HFFc6 (cell line): ENCODE measurements around the gene SNRNP40. TPM values are rescaled to one million over a fixed set of nuclear protein-coding genes. Genes with fewer than 3 reads are reported as not detected.

Experiments used
- DNase-seq: peaks from one replicate; pipeline ENCODE4 v3.0.0-alpha.2; 2018
- H3K27ac Mint-ChIP-seq: 2 replicates; pipeline ENCODE4 v1.8.0; 2020; ENCODE audit warnings: mild to moderate bottlenecking, mixed read lengths
- H3K27me3 Mint-ChIP-seq: 2 replicates; pipeline ENCODE4 v1.8.0; 2021; ENCODE audit warnings: mild to moderate bottlenecking, moderate library complexity, mixed read lengths; ENCODE audit not compliant: insufficient read depth
- H3K36me3 Mint-ChIP-seq: 2 replicates; pipeline ENCODE4 v1.8.0; 2021; ENCODE audit warnings: low read depth, mixed read lengths
- H3K4me1 Mint-ChIP-seq: 2 replicates; pipeline ENCODE4 v1.8.0; 2020; ENCODE audit warnings: low read depth, mixed read lengths
- H3K4me3 Mint-ChIP-seq: 2 replicates; pipeline ENCODE4 v1.8.0; 2020; ENCODE audit warnings: mild to moderate bottlenecking, moderate library complexity, mixed read lengths
- H3K9me3 Mint-ChIP-seq: 2 replicates; pipeline ENCODE4 v1.8.0; 2020; ENCODE audit warnings: mild to moderate bottlenecking, mixed read lengths
- total RNA-seq, 6 experiments: library from RNA; stranded (reverse); fragmentation: NEBNext Ultra II Directional; extraction: Animal tissue kit (Norgen Biotek cat#: 25700); gene quantifications; 2 replicates in 1 of 6; 3 replicates in 5 of 6; pipeline ENCODE4 v1.2.3, GENCODE V29; 2021
- TF ChIP-seq, protein P1 (sequence below): fragments of 200-600 bp; sonication (generic); IDR thresholded peaks from 2 replicates; pipeline ENCODE4 v1.5.0; 2021; ENCODE audit warnings: antibody characterized with exemption, mild to moderate bottlenecking

The SNRNP40 gene
- total RNA-seq, 6 experiments from 2014 or later, result 37.8 to 50.7 (median 46.1) TPM

DNA sequence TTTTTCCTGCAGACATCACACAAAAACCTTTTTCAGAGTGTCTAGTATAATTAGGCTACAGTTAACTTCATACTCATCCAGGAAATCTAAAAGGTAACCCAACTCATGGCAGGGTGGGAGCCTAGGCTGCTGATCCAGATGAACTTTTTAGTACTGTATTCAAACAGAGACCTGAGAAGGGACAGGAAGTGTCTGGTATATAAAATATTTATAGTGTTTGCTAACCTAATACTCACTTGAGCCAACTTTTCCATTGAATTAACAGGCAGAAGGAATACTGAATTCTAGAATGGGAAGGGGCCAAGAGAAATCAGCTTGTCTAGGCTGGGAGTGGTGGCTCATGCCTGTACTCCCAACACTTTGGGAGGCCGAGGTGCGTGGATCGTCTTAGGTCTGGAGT is 34.7 kb downstream of the SNRNP40 start:
- H3K9me3 Mint-ChIP-seq, result no peaks in the 10 kb centered on the region
- H3K27ac Mint-ChIP-seq, result no peak overlapping the region
- peaks cover 29% of the 10 kb centered on the region for H3K36me3 Mint-ChIP-seq
- TF ChIP-seq, protein P1, sequence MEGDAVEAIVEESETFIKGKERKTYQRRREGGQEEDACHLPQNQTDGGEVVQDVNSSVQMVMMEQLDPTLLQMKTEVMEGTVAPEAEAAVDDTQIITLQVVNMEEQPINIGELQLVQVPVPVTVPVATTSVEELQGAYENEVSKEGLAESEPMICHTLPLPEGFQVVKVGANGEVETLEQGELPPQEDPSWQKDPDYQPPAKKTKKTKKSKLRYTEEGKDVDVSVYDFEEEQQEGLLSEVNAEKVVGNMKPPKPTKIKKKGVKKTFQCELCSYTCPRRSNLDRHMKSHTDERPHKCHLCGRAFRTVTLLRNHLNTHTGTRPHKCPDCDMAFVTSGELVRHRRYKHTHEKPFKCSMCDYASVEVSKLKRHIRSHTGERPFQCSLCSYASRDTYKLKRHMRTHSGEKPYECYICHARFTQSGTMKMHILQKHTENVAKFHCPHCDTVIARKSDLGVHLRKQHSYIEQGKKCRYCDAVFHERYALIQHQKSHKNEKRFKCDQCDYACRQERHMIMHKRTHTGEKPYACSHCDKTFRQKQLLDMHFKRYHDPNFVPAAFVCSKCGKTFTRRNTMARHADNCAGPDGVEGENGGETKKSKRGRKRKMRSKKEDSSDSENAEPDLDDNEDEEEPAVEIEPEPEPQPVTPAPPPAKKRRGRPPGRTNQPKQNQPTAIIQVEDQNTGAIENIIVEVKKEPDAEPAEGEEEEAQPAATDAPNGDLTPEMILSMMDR, result no peak
- peaks cover 6% of the 10 kb centered on the region; the same call in 1 of the 2 replicates for H3K27me3 Mint-ChIP-seq
- H3K4me1 Mint-ChIP-seq, result no peaks in the 10 kb centered on the region; the same call in 1 of the 2 replicates
- no peak overlapping the region for H3K4me3 Mint-ChIP-seq
- no peak for DNase-seq

DNA sequence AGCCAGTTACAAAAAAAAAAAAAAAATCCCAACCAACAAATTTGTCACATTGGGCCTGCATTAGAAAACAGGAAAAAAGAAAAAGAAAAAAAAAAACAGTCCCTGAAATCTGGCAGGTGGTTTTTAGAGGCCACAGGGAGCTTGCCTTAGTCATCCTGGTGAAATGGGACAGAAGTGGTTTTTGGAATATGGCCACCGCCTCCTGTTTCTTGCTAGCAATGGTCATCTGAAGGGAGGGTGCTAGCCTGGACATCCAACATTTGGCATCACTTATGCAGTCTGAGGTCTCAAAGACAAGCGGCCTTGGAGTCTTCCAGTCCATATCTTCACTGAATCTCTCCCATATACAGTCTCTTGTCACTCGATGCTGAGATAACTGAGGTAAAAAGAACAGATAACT is 36.8 kb downstream of the SNRNP40 start:
- TF ChIP-seq, protein P1, result no peak
- Mint-ChIP-seq H3K9me3 (no peaks in the 10 kb centered on the region), H3K4me1 (no peaks in the 10 kb centered on the region), H3K36me3 (peaks cover 26% of the 10 kb centered on the region; the same call in 1 of the 2 replicates), H3K27me3 (peaks cover 2% of the 10 kb centered on the region; the same call in 1 of the 2 replicates), H3K27ac (no peak overlapping the region), H3K4me3 (no peak overlapping the region)
- DNase-seq, result no peak

DNA sequence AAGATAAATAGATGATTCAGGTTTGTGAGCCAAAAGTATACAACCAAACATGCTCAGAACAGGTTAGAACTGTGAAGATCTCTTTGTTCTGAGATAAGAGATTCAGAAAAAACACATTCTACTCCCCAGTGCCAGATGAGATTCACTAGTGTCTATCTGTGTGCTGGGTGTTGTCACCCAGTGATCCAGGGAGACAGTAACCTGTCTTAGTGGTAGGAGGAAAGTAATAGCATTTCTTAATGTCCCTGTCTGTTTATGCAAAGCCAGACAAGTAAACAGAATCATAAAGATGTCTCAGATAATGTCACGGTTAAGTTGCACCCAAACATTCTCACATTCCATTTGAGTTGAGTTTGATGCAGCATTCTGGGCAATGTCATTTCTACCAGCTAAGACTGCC is 38.0 kb downstream of the SNRNP40 start:
- DNase-seq, result no peak
- Mint-ChIP-seq H3K27ac (no peak overlapping the region), H3K27me3 (peaks cover 2% of the 10 kb centered on the region; the same call in 1 of the 2 replicates), H3K4me1 (no peaks in the 10 kb centered on the region), H3K36me3 (peaks cover 22% of the 10 kb centered on the region; the same call in 1 of the 2 replicates), H3K4me3 (no peak overlapping the region), H3K9me3 (no peaks in the 10 kb centered on the region)
- TF ChIP-seq, protein P1, result no peak

DNA sequence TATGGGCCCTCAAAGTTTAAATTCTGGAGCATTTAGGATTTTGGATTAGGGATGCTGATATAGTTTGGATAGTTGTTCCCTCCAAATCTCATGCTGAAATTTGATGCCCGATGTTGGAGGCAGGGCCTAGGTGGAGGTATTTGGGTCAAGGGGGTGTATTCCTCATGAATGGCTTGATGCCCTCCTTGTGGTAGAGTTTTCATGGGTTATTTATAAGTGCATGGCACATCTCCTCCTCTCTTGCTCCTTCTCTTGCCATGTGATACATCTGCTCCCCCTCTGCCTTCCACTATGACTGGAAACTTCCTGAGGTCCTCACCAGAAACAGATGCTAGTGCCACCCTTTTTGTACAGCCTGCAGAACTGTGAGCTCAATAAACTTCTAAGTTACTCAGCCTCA is 39.4 kb downstream of the SNRNP40 start:
- Mint-ChIP-seq H3K4me3 (no peak overlapping the region), H3K36me3 (peaks cover 22% of the 10 kb centered on the region; the same call in 1 of the 2 replicates), H3K9me3 (no peaks in the 10 kb centered on the region), H3K27me3 (peaks cover 2% of the 10 kb centered on the region; the same call in 1 of the 2 replicates), H3K27ac (no peak overlapping the region), H3K4me1 (no peaks in the 10 kb centered on the region)
- no peak for DNase-seq
- TF ChIP-seq, protein P1, result no peak

DNA sequence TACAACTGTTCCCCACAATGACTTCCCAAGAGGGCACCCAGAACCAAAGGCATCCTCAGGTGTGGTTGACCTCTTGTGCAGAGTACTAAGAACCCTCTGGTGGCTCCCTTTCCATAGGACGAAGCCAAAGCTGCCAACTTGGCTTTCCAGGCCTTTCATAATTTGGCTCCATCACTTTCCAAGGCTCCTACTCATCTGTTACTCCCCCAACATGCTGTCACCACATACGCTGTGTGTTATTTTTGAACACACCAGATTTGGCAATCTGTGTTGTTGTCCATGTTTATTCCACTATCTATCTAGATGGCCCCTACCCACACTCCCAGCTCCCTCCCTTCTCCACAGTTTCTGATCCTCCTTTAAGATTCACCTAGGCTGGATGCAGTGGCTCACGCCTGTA is 46.7 kb downstream of the SNRNP40 start:
- H3K36me3 Mint-ChIP-seq, result no peaks in the 10 kb centered on the region
- H3K4me3 Mint-ChIP-seq, result no peak overlapping the region
- TF ChIP-seq, protein P1, result no peak
- no peaks in the 10 kb centered on the region for H3K9me3 Mint-ChIP-seq
- H3K4me1 Mint-ChIP-seq, result no peaks in the 10 kb centered on the region; the same call in 1 of the 2 replicates
- no peak for DNase-seq
- H3K27me3 Mint-ChIP-seq, result peaks cover 9% of the 10 kb centered on the region
- H3K27ac Mint-ChIP-seq, result no peak overlapping the region

DNA sequence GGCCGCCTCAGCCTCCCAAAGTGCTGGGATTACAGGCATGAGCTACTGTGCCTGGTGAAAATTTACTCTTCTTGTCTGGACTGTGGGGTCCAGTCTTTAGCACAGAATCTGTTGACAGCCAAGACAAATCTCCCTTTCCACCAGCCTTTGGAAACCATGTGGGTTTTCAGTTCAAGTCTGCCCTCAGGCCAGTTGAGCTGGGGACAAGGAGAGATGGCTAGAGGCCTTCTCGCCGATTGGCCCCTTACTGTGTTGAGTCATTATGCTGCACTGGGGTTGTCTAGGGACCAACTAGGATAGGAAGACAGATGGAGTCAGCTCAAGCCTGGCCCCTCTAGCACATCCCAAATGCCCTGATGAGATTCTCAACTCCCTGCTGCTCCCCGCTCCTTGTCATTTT is 48.3 kb downstream of the SNRNP40 start:
- DNase-seq, result no peak
- no peak overlapping the region for H3K4me3 Mint-ChIP-seq
- no peaks in the 10 kb centered on the region for H3K9me3 Mint-ChIP-seq
- no peaks in the 10 kb centered on the region for H3K36me3 Mint-ChIP-seq
- TF ChIP-seq, protein P1, result no peak
- no peak overlapping the region for H3K27ac Mint-ChIP-seq
- peaks cover 9% of the 10 kb centered on the region for H3K27me3 Mint-ChIP-seq
- H3K4me1 Mint-ChIP-seq, result peaks cover 14% of the 10 kb centered on the region
